B cell (primary cell): ENCODE measurements around the gene MPP2. TPM values are rescaled to one million over a fixed set of nuclear protein-coding genes. Genes with fewer than 3 reads are reported as not detected.

Experiments
- ATAC-seq: fragments of 200-7000 bp; cut with Tn5 transposase; one replicate; pipeline ENCODE4 v1.10.0; 2021; ENCODE audit warnings: low read depth, mild to moderate bottlenecking, moderate number of reproducible peaks, moderate library complexity
- CTCF ChIA-PET: fragments of 350-600 bp; sonication (Branson Sonifier 250); formaldehyde crosslinking; loops from one replicate; lab custom pipeline; 2021; ENCODE audit warnings: antibody characterized with exemption, inconsistent platforms; lab: Charles Lee
- POLR2A ChIA-PET: fragments of 350-600 bp; sonication (Branson Sonifier 250); formaldehyde crosslinking; loops from one replicate; lab custom pipeline; 2021; ENCODE audit warnings: antibody characterized with exemption; lab: Charles Lee
- DNase-seq: peaks from one replicate; pipeline ENCODE4 v3.0.0; 2013
- H2AFZ ChIP-seq: 2 replicates; pipeline ENCODE4 v1.6.1; 2012; ENCODE audit warnings: mild to moderate bottlenecking, low read depth, low read length; ENCODE audit not compliant: insufficient read depth, poor library complexity, severe bottlenecking
- H3K27ac ChIP-seq, 2 donors: 1 replicate in 1 of 2; 2 replicates in 1 of 2; pipeline ENCODE4 v1.5.1; 2012 to 2013; ENCODE audit warnings: low read length in 2 of 2, mild to moderate bottlenecking in 2 of 2, moderate library complexity in 1 of 2
- H3K27me3 ChIP-seq, 4 experiments: fragments of 200-600 bp in 1 of 4; sonication (generic) in 1 of 4; replicated peaks in 1 of 4; 1 replicate in 2 of 4; 2 replicates in 2 of 4; pipeline versions ENCODE4 v1.6.1 to v1.7.0; 2013 to 2016; ENCODE audit warnings: low read length in 3 of 4, mild to moderate bottlenecking in 2 of 4, mixed read lengths in 1 of 4, moderate library complexity in 1 of 4; ENCODE audit not compliant: insufficient read depth in 4 of 4, control insufficient read depth in 3 of 4; ENCODE audit errors: control extremely low read depth in 1 of 4
- H3K36me3 ChIP-seq, 2 experiments: replicated peaks in 1 of 2; 1 replicate in 1 of 2; 2 replicates in 1 of 2; pipeline versions ENCODE4 v1.6.1 to v1.7.1; 2013; ENCODE audit warnings: low read length in 1 of 2; ENCODE audit not compliant: insufficient read depth in 2 of 2, control insufficient read depth in 1 of 2; ENCODE audit errors: control extremely low read depth in 1 of 2, extremely low read depth in 1 of 2
- H3K4me1 ChIP-seq, 2 donors: fragments of 200-600 bp in 1 of 2; sonication (generic) in 1 of 2; 1 replicate in 1 of 2; 2 replicates in 1 of 2; pipeline versions ENCODE4 v1.5.1 to v1.6.1; 2013 to 2017; ENCODE audit warnings: low read length in 2 of 2; ENCODE audit not compliant: control insufficient read depth in 2 of 2, insufficient read depth in 2 of 2
- H3K4me2 ChIP-seq: replicated peaks from 2 replicates; pipeline ENCODE3; 2012; ENCODE audit warnings: mild to moderate bottlenecking, low read depth, low read length; ENCODE audit not compliant: poor library complexity, severe bottlenecking
- H3K4me3 ChIP-seq, 5 experiments: fragments of 200-600 bp in 1 of 5; sonication (generic) in 1 of 5; 1 replicate in 3 of 5; 2 replicates in 2 of 5; pipeline versions ENCODE4 v1.5.1 to v1.7.0; 2011 to 2016; ENCODE audit warnings: low read length in 4 of 5, mild to moderate bottlenecking in 4 of 5, low read depth in 2 of 5, control low read depth in 1 of 5, moderate library complexity in 1 of 5; ENCODE audit not compliant: insufficient read depth in 1 of 5; ENCODE audit errors: control extremely low read depth in 1 of 5, extremely low read depth in 1 of 5
- H3K79me2 ChIP-seq: fragments of 200-600 bp; sonication (generic); one replicate; pipeline ENCODE4 v1.6.0; 2016; ENCODE audit warnings: low read length; ENCODE audit not compliant: control insufficient read depth, insufficient read depth
- H3K9ac ChIP-seq: fragments of 200-600 bp; sonication (generic); 2 replicates; pipeline ENCODE4 v1.6.1; 2017; ENCODE audit warnings: mild to moderate bottlenecking, low read length, moderate library complexity
- H3K9me3 ChIP-seq, 3 donors: one replicate each; pipeline versions ENCODE4 v1.6.1 to v1.7.1; 2013; ENCODE audit warnings: low read length in 2 of 3; ENCODE audit not compliant: control insufficient read depth in 2 of 3, insufficient read depth in 1 of 3; ENCODE audit errors: control extremely low read depth in 1 of 3
- H4K20me1 ChIP-seq: 2 replicates; pipeline ENCODE4 v1.6.0; 2012; ENCODE audit warnings: mild to moderate bottlenecking, low read length; ENCODE audit not compliant: insufficient read depth, control insufficient read depth, poor library complexity, severe bottlenecking
- H3K27ac Mint-ChIP-seq: one replicate; pipeline ENCODE4 v1.8.0; 2021; ENCODE audit warnings: mixed read lengths
- H3K27me3 Mint-ChIP-seq: one replicate; pipeline ENCODE4 v1.8.0; 2021; ENCODE audit warnings: mixed read lengths
- H3K4me1 Mint-ChIP-seq: one replicate; pipeline ENCODE4 v1.8.0; 2021; ENCODE audit warnings: mixed read lengths
- H3K4me3 Mint-ChIP-seq: one replicate; pipeline ENCODE4 v1.8.0; 2021; ENCODE audit warnings: mixed read lengths
- H3K9me3 Mint-ChIP-seq: one replicate; pipeline ENCODE4 v1.8.0; 2022; ENCODE audit warnings: mixed read lengths; ENCODE audit not compliant: insufficient read depth
- CTCF ChIP-seq: fragments of 200-600 bp; IDR thresholded peaks from one replicate; pipeline ENCODE4 v1.8.0; 2022; ENCODE audit warnings: antibody characterized with exemption, mild to moderate bottlenecking
- EZH2 ChIP-seq: IDR thresholded peaks from 2 replicates; pipeline ENCODE4 v1.6.1; 2012; ENCODE audit warnings: borderline replicate concordance, low read depth, mild to moderate bottlenecking, moderate library complexity, low read length; ENCODE audit not compliant: insufficient read depth, poor library complexity, severe bottlenecking
- WGBS: methylation state at CpG from one replicate; pipeline ENCODE4 v1.1.5; 2013; ENCODE audit warnings: missing lambda C conversion rate; ENCODE audit not compliant: insufficient coverage; 5-methylcytosine and 5-hydroxymethylcytosine counted together
- intact Hi-C: fragments of 100-400 bp; cut with micrococcal nuclease; formaldehyde crosslinking; loops from one replicate; pipeline ENCODE4 v1.10.0; 2022
- polyA plus RNA-seq: library from polyadenylated mRNA; depleted of rRNA; stranded (reverse); fragments of >200 nt; gene quantifications from 2 replicates; pipeline ENCODE4 v1.2.3, GENCODE V29; 2012
- total RNA-seq, 2 donors: library from RNA; stranded (reverse); fragments of 120-200 nt in 1 of 2; gene quantifications; 1 replicate in 1 of 2; 2 replicates in 1 of 2; pipeline versions ENCODE4 v1.2.3 to v1.2.4, GENCODE V29; 2013 to 2022

MPP2 gene
- total and polyA plus RNA-seq, 2 donors (not counting 1 experiment from before 2014, with no cell fraction given), result 0.15 TPM; not detected in 1

GRCh38 chr17:43942051-43942685 lies 34.8 kb upstream of the MPP2 start, which contains the start of gene PPY:
Gene PPY (minus strand): TSS chr17:43942476. CDS start chr17:43941654, 822 bp downstream.
- TF ChIP-seq EZH2 (no peak), CTCF (no peak)
- ChIA-PET POLR2A (no interaction called here), CTCF (interaction anchor here (1.3 to 6.0 kb wide), 7 partner anchors 20 to 413 kb away, joined by 3 to 180 read pairs (median 5); no protein-coding TSS in a partner anchor)
- H2AFZ ChIP-seq, result no peak within 1 kb of the TSS
- WGBS, result 93% methylated on average over 17 of the region's 17 CpGs
- H3K27ac ChIP-seq, result no peak within 1 kb of the TSS
- peaks cover 10 to 11% of the 10 kb centered on the region in 2 donors for H3K4me1 ChIP-seq
- H4K20me1 ChIP-seq, result no peaks in the 10 kb centered on the region
- H3K4me2 ChIP-seq, result no peak within 1 kb of the TSS
- no peaks in the 10 kb centered on the region for H3K36me3 ChIP-seq
- Mint-ChIP-seq H3K27ac (no peak within 1 kb of the TSS), H3K4me3 (no peak within 1 kb of the TSS), H3K27me3 (peaks cover 36% of the 10 kb centered on the region), H3K4me1 (peaks cover 11% of the 10 kb centered on the region), H3K9me3 (no peaks in the 10 kb centered on the region)
- no peaks in the 10 kb centered on the region for H3K9me3 ChIP-seq
- no peak within 1 kb of the TSS for H3K4me3 ChIP-seq
- H3K27me3 ChIP-seq, result peaks cover 0 to 30% (median 7%) of the 10 kb centered on the region in 4 experiments
- H3K9ac ChIP-seq, result no peak within 1 kb of the TSS
- no peak for DNase-seq
- H3K79me2 ChIP-seq, result no peaks in the 10 kb centered on the region
- intact Hi-C loops, result loop anchor here (5.0 kb wide), 1 partner anchor 410 kb away; no protein-coding TSS in a partner anchor
- no peak for ATAC-seq

DNA sequence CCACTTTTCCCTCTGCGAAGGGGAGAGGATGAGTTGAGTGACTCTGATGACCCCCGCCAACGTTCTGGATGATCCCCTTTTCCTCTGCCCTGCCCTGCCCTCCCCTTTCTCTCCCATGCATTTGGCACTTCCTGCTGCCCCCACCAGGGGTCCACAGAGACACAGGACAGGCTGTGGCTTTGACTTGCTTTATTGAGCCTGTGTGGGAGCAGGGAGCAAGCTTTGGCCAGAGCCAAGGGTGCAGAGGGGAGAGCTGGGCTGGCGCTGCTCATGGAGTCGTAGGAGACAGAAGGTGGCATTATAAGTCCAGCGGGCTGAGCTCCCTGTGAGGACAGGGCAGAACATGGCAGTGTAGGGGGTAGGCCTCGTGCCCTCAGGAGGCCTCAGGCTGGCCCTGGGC lies 33.3 kb upstream of the MPP2 start:
- ChIA-PET CTCF (interaction anchor here (0.7 to 1.8 kb wide), 2 partner anchors 60 to 100 kb away, joined by 3 to 4 read pairs; no protein-coding TSS in a partner anchor), POLR2A (no interaction called here)
- Histone ChIP-seq H3K9ac (no peak overlapping the region), H4K20me1 (no peaks in the 10 kb centered on the region), H3K79me2 (no peaks in the 10 kb centered on the region), H3K4me2 (no peak overlapping the region), H3K36me3 (no peaks in the 10 kb centered on the region), H3K27ac (no peak overlapping the region), H3K9me3 (no peaks in the 10 kb centered on the region), H2AFZ (no peak overlapping the region), H3K4me3 (no peak overlapping the region), H3K27me3 (peaks cover 0 to 32% (median 7%) of the 10 kb centered on the region in 4 experiments), H3K4me1 (peaks cover 10 to 11% of the 10 kb centered on the region in 2 donors)
- ATAC-seq, result no peak
- H3K4me1 Mint-ChIP-seq, result peaks cover 11% of the 10 kb centered on the region
- no peak overlapping the region for H3K4me3 Mint-ChIP-seq
- H3K9me3 Mint-ChIP-seq, result no peaks in the 10 kb centered on the region
- intact Hi-C loops, result loop anchor here (5.0 kb wide), 1 partner anchor 412 kb away; no protein-coding TSS in a partner anchor
- no peak overlapping the region for H3K27ac Mint-ChIP-seq
- 93% methylated on average over 3 of the region's 7 CpGs for WGBS
- TF ChIP-seq EZH2, result no peak
- TF ChIP-seq CTCF, result peak; percentile 31
- no peak for DNase-seq
- H3K27me3 Mint-ChIP-seq, result peaks cover 33% of the 10 kb centered on the region
